ENCODE data around the gene CEP170B. TPM values are rescaled to one million over a fixed set of nuclear protein-coding genes. Genes with fewer than 3 reads are reported as not detected.
"Not testable (repeated sequence)": the region's sequence is repeated elsewhere in the genome, so short reads cannot be mapped to it uniquely, and the experiment has no call there.

CEP170B gene
- total RNA-seq, 1 donor from 2014 or later = 30.3 TPM

- H3K4me3 ChIP-seq; H3K27me3 ChIP-seq; H3K9me3 ChIP-seq; H3K27ac ChIP-seq; ATAC-seq; H3K36me3 ChIP-seq; intact Hi-C loops (cut with DNase I); H3K4me1 ChIP-seq; DNase-seq: not testable (repeated sequence)
Observed at GRCh38 chr14:104944436-104945205, 79.6 kb downstream of the CEP170B start.

- H3K4me3 ChIP-seq; ATAC-seq; H3K4me1 ChIP-seq; H3K9me3 ChIP-seq; H3K27ac ChIP-seq; H3K27me3 ChIP-seq; DNase-seq; H3K36me3 ChIP-seq; intact Hi-C loops (cut with DNase I): not testable (repeated sequence)
Observed at GRCh38 chr14:104945266-104945665, 80.2 kb downstream of the CEP170B start.

Other genes with a start within 250 kb of the CEP170B start
- 117 TPM for gene INF2, start 175.7 kb upstream of the CEP170B start, total RNA-seq
- gene ADSS1, start 141.0 kb upstream of the CEP170B start, total RNA-seq = 5.5 TPM
- 66.1 TPM for gene SIVA1, start 112.1 kb upstream of the CEP170B start, total RNA-seq
- gene AKT1, start 69.5 kb upstream of the CEP170B start, total RNA-seq = 174 TPM
- gene ZBTB42, start 64.2 kb upstream of the CEP170B start, total RNA-seq = 12.3 TPM
- gene PLD4, start 59.6 kb downstream of the CEP170B start, total RNA-seq = 3.1 TPM
- 13.7 TPM for gene AHNAK2, start 113.1 kb downstream of the CEP170B start, total RNA-seq
- 6.9 TPM for gene CLBA1, start 120.5 kb downstream of the CEP170B start, total RNA-seq
- gene CDCA4, start 155.8 kb downstream of the CEP170B start, total RNA-seq = 4.1 TPM
- 6.7 TPM for gene GPR132, start 200.2 kb downstream of the CEP170B start, total RNA-seq

Data from upper lobe of right lung (tissue), 1 donor.